Measurements from ENCODE around the gene TMEM220. TPM values are rescaled to one million over a fixed set of nuclear protein-coding genes. Genes with fewer than 3 reads are reported as not detected.

TMEM220 gene
- total and polyA plus RNA-seq, 4 experiments from 2014 or later: 1.8 to 3.5 (median 2.9) TPM

DNA sequence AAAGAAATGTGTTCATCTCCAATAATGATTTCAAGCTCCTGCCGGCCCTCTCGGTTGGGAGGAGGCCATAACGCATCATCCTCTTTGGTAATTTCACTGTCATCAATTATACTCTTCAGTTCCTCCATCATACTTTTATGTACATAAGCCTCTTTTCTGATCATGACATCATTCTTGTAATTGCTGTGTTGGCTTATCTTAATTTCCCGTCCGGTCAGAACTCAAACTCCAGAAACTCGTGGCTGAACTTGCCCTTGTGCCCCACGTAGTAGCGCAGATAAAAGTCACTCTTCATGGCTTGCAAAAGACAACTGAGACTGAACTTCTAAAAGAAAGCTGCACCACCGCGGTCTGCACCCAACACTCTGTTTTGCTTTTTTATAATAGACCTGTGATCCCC, 13.6 kb downstream of the TMEM220 start:
- Histone ChIP-seq H3K27me3 (ENCODE audit: insufficient read depth, low read length) (no peaks in the 10 kb centered on the region), H3K9me3 (ENCODE audit: control insufficient read depth in 1 of 2, low read length in 2 of 2) (no peaks in the 10 kb centered on the region), H3K36me3 (ENCODE audit: insufficient read depth, low read length) (peaks cover 13% of the 10 kb centered on the region), H3K4me3 (ENCODE audit: low read length in 2 of 2) (no peak overlapping the region), H3K4me1 (ENCODE audit: insufficient read depth, low read length) (no peaks in the 10 kb centered on the region), H3K27ac (ENCODE audit: low read depth, low read length) (no peak overlapping the region)
- H3K27ac Mint-ChIP-seq: peak overlapping the region in 5 of 7 donors; percentile 7 to 54 (median 16)
- H3K36me3 Mint-ChIP-seq: peaks cover 18 to 19% of the 10 kb centered on the region in 2 donors
- H3K4me1 Mint-ChIP-seq: peaks cover 0 to 1% (median 0%) of the 10 kb centered on the region in 4 donors
- no peak overlapping the region for H3K4me3 Mint-ChIP-seq
- H3K27me3 Mint-ChIP-seq: no peaks in the 10 kb centered on the region
- POLR2A ChIA-PET (ENCODE audit: partially characterized antibody): no interaction called here
- CTCF ChIA-PET (ENCODE audit: partially characterized antibody): no interaction called here
- no peak for DNase-seq
- H3K9me3 Mint-ChIP-seq: no peaks in the 10 kb centered on the region
- intact Hi-C loops (cut with micrococcal nuclease): no loop called here

GRCh38 chr17:10713318-10713717, 16.5 kb downstream of the TMEM220 start:
- Mint-ChIP-seq H3K27ac (peak overlapping the region in 2 of 7 donors; percentile 25 to 73), H3K4me1 (peaks cover 4 to 8% (median 7%) of the 10 kb centered on the region in 4 donors), H3K9me3 (no peaks in the 10 kb centered on the region), H3K27me3 (no peaks in the 10 kb centered on the region), H3K36me3 (peaks cover 37 to 43% of the 10 kb centered on the region in 2 donors), H3K4me3 (no peak overlapping the region)
- DNase-seq: no peak
- no peak overlapping the region for H3K27ac ChIP-seq (ENCODE audit: low read depth, low read length)
- intact Hi-C loops (cut with micrococcal nuclease): no loop called here
- H3K4me1 ChIP-seq (ENCODE audit: insufficient read depth, low read length): no peaks in the 10 kb centered on the region
- no peak overlapping the region for H3K4me3 ChIP-seq (ENCODE audit: low read length in 2 of 2)
- peaks cover 38% of the 10 kb centered on the region for H3K36me3 ChIP-seq (ENCODE audit: insufficient read depth, low read length)
- ChIA-PET CTCF (ENCODE audit: partially characterized antibody) (no interaction called here), POLR2A (ENCODE audit: partially characterized antibody) (no interaction called here)
- no peaks in the 10 kb centered on the region for H3K27me3 ChIP-seq (ENCODE audit: insufficient read depth, low read length)
- no peaks in the 10 kb centered on the region for H3K9me3 ChIP-seq (ENCODE audit: control insufficient read depth in 1 of 2, low read length in 2 of 2)

DNA sequence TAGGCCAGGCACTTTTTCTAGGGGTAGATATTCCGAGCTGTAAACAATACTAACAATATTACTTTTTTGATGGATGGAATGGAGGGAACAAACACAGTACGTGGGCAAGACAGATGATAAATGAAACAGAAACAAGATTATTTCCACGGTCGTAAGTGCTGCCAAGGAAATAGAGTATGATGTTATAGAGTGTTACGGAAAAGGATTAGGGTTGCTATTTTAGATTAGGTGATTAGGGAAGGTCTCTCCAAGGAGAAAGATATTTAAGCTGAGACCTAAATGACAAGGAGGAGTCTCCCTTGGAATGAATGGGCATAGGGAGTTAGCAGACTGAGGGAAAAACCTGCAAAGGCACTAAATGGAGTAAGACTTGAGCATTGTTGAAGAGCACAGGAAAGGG, 24.1 kb downstream of the TMEM220 start:
- Mint-ChIP-seq H3K4me3 (peak overlapping the region in 1 of 8 donors; percentile 63), H3K9me3 (no peaks in the 10 kb centered on the region), H3K27me3 (no peaks in the 10 kb centered on the region), H3K4me1 (peaks cover 40 to 58% (median 52%) of the 10 kb centered on the region in 4 donors), H3K27ac (peak overlapping the region in 4 of 7 donors; percentile 12 to 83 (median 76)), H3K36me3 (peaks cover 37 to 62% of the 10 kb centered on the region in 2 donors)
- intact Hi-C loops (cut with micrococcal nuclease): no loop called here
- POLR2A ChIA-PET (ENCODE audit: partially characterized antibody): no interaction called here
- Histone ChIP-seq H3K27me3 (ENCODE audit: insufficient read depth, low read length) (no peaks in the 10 kb centered on the region), H3K36me3 (ENCODE audit: insufficient read depth, low read length) (peaks cover 43% of the 10 kb centered on the region), H3K4me3 (ENCODE audit: low read length in 2 of 2) (no peak overlapping the region), H3K4me1 (ENCODE audit: insufficient read depth, low read length) (peaks cover 40% of the 10 kb centered on the region), H3K27ac (ENCODE audit: low read depth, low read length) (no peak overlapping the region), H3K9me3 (ENCODE audit: control insufficient read depth in 1 of 2, low read length in 2 of 2) (no peaks in the 10 kb centered on the region)
- no peak for DNase-seq
- CTCF ChIA-PET (ENCODE audit: partially characterized antibody): no interaction called here

- intact Hi-C loops (cut with micrococcal nuclease): no loop called here
- Mint-ChIP-seq H3K27me3 (no peaks in the 10 kb centered on the region), H3K9me3 (no peaks in the 10 kb centered on the region), H3K4me1 (peaks cover 44 to 77% (median 60%) of the 10 kb centered on the region in 4 donors), H3K4me3 (peak overlapping the region in 7 of 8 donors; percentile 12 to 80 (median 40)), H3K36me3 (peaks cover 19 to 48% of the 10 kb centered on the region in 2 donors), H3K27ac (peak overlapping the region; percentile 13 to 92 (median 85))
- ChIA-PET POLR2A (ENCODE audit: partially characterized antibody) (no interaction called here), CTCF (ENCODE audit: partially characterized antibody) (interaction anchor here (0.7 to 0.8 kb wide), 2 partner anchors 19 to 35 kb away, joined by 3 read pairs; no protein-coding TSS in a partner anchor)
- no peak overlapping the region for H3K4me3 ChIP-seq (ENCODE audit: low read length in 2 of 2)
- peak overlapping the region; percentile 26 for H3K27ac ChIP-seq (ENCODE audit: low read depth, low read length)
- H3K36me3 ChIP-seq (ENCODE audit: insufficient read depth, low read length): peaks cover 18% of the 10 kb centered on the region
- H3K4me1 ChIP-seq (ENCODE audit: insufficient read depth, low read length): peaks cover 64% of the 10 kb centered on the region
- H3K9me3 ChIP-seq (ENCODE audit: control insufficient read depth in 1 of 2, low read length in 2 of 2): no peaks in the 10 kb centered on the region
- no peaks in the 10 kb centered on the region for H3K27me3 ChIP-seq (ENCODE audit: insufficient read depth, low read length)
- DNase-seq: no peak
Measured at GRCh38 chr17:10702574-10702973, 27.2 kb downstream of the TMEM220 start.

DNA sequence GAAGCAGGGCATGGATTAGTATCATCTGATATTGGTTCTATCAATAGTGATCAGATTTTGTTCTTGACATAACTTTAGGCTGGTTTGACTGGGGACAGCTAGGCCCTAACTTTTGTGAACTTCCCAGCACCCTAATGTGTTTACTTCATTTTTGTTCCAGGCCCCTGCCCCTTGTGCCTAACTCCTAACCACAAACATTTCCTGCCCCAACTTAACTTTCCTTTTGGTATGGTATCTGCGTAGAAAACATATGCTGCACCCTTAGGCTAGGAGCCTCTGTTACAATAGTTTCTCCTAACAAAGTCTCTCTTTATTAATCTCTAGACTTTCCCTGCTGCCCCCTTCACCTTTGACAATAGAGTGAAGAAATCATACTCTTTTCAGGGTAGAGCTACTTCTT, 30.0 kb downstream of the TMEM220 start:
- no peaks in the 10 kb centered on the region for H3K27me3 Mint-ChIP-seq
- CTCF ChIA-PET (ENCODE audit: partially characterized antibody): interaction anchor here (0.9 to 3.1 kb wide), 4 partner anchors 11 to 83 kb away, joined by 3 to 10 read pairs (median 4); no protein-coding TSS in a partner anchor
- peaks cover 44 to 81% (median 61%) of the 10 kb centered on the region in 4 donors for H3K4me1 Mint-ChIP-seq

DNA sequence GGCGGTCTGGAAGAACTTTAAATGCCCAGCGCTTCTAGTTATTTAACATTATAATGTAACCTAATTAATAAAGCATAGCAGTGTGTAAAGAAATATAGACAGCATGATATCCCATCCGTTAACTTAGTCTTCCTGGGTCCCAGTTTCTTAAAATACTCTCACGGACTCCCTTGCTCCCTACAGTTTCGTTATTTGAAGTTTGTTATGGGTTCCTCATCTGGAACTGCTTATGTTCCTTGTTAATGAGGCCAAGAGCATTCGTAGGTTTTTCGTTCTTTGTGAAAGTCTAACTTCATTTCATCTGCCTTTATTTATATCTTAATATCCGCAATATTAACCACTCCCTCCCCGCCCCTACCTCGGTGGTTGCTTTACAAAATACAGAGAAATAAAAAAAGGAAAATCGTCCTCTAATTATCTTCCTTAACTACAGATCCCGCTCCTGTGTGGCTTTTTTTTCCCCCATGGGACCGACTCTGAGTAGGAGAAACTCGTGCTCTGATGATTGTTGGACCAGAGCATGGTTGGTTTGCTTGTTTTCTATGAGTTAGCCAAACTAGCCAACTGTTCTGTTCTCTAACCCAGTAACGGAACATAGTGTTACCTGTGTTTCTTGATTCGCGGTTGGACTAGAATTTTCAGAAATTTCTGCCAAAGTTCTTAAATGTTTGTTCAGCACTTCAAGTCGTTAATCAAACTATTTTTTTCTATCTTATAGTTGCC, 31.6 kb downstream of the TMEM220 start:
- intact Hi-C loops (cut with micrococcal nuclease): loop anchor here (5.0 kb wide), 1 partner anchor 1299 kb away; the partner anchor contains the start of gene ZNF18
- Mint-ChIP-seq H3K9me3 (no peaks in the 10 kb centered on the region), H3K4me3 (peak overlapping the region; percentile 91 to 98 (median 97)), H3K27me3 (no peaks in the 10 kb centered on the region), H3K36me3 (peaks cover 15 to 46% of the 10 kb centered on the region in 2 donors), H3K27ac (peak overlapping the region; percentile 91 to 98 (median 93)), H3K4me1 (peaks cover 42 to 76% (median 57%) of the 10 kb centered on the region in 4 donors)
- peaks cover 13% of the 10 kb centered on the region for H3K36me3 ChIP-seq (ENCODE audit: insufficient read depth, low read length)
- ChIA-PET POLR2A (ENCODE audit: partially characterized antibody) (no interaction called here), CTCF (ENCODE audit: partially characterized antibody) (no interaction called here)
- H3K9me3 ChIP-seq (ENCODE audit: control insufficient read depth in 1 of 2, low read length in 2 of 2): no peaks in the 10 kb centered on the region
- H3K4me3 ChIP-seq (ENCODE audit: low read length in 2 of 2): peak overlapping the region; percentile 80 to 95
- peak overlapping the region; percentile 96 for H3K27ac ChIP-seq (ENCODE audit: low read depth, low read length)
- no peaks in the 10 kb centered on the region for H3K27me3 ChIP-seq (ENCODE audit: insufficient read depth, low read length)
- peak in 1 of 5 donors; percentile 2 for DNase-seq
- H3K4me1 ChIP-seq (ENCODE audit: insufficient read depth, low read length): peaks cover 64% of the 10 kb centered on the region

More for the DNA sequence above, 30.0 kb downstream of the TMEM220 start:
- Histone ChIP-seq H3K4me3 (ENCODE audit: low read length in 2 of 2) (no peak overlapping the region), H3K36me3 (ENCODE audit: insufficient read depth, low read length) (peaks cover 10% of the 10 kb centered on the region), H3K9me3 (ENCODE audit: control insufficient read depth in 1 of 2, low read length in 2 of 2) (no peaks in the 10 kb centered on the region), H3K4me1 (ENCODE audit: insufficient read depth, low read length) (peaks cover 71% of the 10 kb centered on the region), H3K27ac (ENCODE audit: low read depth, low read length) (peak overlapping the region; percentile 45), H3K27me3 (ENCODE audit: insufficient read depth, low read length) (no peaks in the 10 kb centered on the region)
- intact Hi-C loops (cut with micrococcal nuclease): loop anchor here (5.0 kb wide), 1 partner anchor 1297 kb away; the partner anchor contains the start of gene ZNF18
- Mint-ChIP-seq H3K9me3 (no peaks in the 10 kb centered on the region), H3K27ac (peak overlapping the region; percentile 78 to 96 (median 91)), H3K36me3 (peaks cover 5 to 40% of the 10 kb centered on the region in 2 donors), H3K4me3 (peak overlapping the region; percentile 65 to 91 (median 82))
- POLR2A ChIA-PET (ENCODE audit: partially characterized antibody): interaction anchor here (0.7 to 1.3 kb wide), 3 partner anchors 32 to 1298 kb away, joined by 3 to 5 read pairs (median 5); partner anchors contain the start of gene ZNF18
- DNase-seq: peak; percentile 53 to 66 (median 59)
